SK-N-SH (cell line): Measurements from ENCODE around the gene NDUFB6.

Experiments used
- EP300 ChIP-seq, 2 experiments: IDR thresholded peaks; 2 replicates each; pipeline versions ENCODE4 v1.4.0 to v1.6.1; 2012; ENCODE audit warnings: borderline replicate concordance in 1 of 2, low read depth in 1 of 2, low read length in 1 of 2
- EZH2phosphoT487 ChIP-seq: fragments of 200-600 bp; sonication (generic); IDR thresholded peaks from 2 replicates; pipeline ENCODE4 v1.6.1; 2017; ENCODE audit warnings: low read depth, mixed run types, mild to moderate bottlenecking, antibody characterized with exemption, moderate library complexity, borderline replicate concordance
- JUND ChIP-seq: IDR thresholded peaks from 2 replicates; pipeline ENCODE4 v1.4.0; 2012
- RCOR1 ChIP-seq: fragments of 150-350 bp; IDR thresholded peaks from 2 replicates; pipeline ENCODE4 v1.6.1; 2017; ENCODE audit warnings: antibody characterized with exemption, low read length
- RXRA ChIP-seq: IDR thresholded peaks from 2 replicates; pipeline ENCODE4 v1.4.0; 2012; ENCODE audit warnings: low read depth, mild to moderate bottlenecking, borderline replicate concordance
- TAF1 ChIP-seq: IDR thresholded peaks from 2 replicates; pipeline ENCODE4 v1.6.1; 2012; ENCODE audit warnings: low read depth, mild to moderate bottlenecking, low read length, moderate library complexity, borderline replicate concordance
- TCF12 ChIP-seq: IDR thresholded peaks from 2 replicates; pipeline ENCODE4 v1.4.0; 2012
- TF ChIP-seq, protein P1 (sequence below): fragments of 200-600 bp; sonication (generic); IDR thresholded peaks from 2 replicates; pipeline ENCODE4 v1.6.1; 2017; ENCODE audit warnings: antibody characterized with exemption, mild to moderate bottlenecking, moderate library complexity
- TF ChIP-seq, protein P2 (sequence below): IDR thresholded peaks from 2 replicates; pipeline ENCODE4; 2012
- TF ChIP-seq, protein P3 (sequence below): fragments of 150-350 bp; IDR thresholded peaks from 2 replicates; pipeline ENCODE4 v1.6.1; 2016; ENCODE audit warnings: mild to moderate bottlenecking, low read depth, low read length

DNA sequence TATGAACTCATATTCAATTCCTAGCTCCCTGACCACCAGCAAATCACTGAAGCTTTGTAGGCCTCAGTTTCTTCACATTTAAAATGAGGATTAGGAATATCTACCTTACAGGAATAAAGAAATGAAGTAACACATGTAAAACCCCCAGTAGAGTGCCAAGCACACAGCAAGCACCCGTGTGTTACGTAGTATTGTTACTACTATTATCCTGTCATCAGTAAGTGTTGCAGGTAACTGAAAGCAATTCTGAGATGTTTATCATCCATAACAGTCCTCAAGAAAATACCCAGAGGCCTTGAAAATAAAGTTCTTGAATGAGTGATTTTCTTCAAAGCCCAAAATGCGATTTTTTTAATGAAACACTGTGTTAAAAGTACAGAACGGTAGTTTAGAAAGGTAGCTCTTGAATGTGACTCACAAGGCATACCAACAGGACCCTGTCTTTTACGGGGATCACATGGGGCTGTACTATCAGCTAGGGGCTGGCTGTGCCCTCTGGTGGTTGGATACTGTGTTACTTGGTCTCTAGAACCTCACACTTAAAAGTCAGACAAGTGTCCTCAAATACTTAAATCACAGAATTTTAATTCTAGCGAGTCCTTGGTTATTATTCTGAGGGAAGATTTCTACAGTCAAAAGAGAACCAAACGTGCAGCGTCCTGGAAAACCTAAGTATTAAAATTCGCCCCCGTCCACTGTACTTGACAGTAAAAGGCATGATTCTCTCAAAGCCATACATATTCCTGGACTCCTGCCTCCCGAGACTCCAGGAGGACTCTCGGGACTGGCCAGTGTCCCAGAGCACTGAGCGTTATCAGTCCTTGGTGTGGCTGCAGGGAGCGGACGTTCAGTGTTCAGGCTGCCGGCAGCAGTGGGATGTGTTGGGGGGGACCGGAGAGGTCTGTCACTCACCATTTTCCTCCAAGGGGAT lies 725 bp downstream of the NDUFB6 start:
- TF ChIP-seq, protein P1, sequence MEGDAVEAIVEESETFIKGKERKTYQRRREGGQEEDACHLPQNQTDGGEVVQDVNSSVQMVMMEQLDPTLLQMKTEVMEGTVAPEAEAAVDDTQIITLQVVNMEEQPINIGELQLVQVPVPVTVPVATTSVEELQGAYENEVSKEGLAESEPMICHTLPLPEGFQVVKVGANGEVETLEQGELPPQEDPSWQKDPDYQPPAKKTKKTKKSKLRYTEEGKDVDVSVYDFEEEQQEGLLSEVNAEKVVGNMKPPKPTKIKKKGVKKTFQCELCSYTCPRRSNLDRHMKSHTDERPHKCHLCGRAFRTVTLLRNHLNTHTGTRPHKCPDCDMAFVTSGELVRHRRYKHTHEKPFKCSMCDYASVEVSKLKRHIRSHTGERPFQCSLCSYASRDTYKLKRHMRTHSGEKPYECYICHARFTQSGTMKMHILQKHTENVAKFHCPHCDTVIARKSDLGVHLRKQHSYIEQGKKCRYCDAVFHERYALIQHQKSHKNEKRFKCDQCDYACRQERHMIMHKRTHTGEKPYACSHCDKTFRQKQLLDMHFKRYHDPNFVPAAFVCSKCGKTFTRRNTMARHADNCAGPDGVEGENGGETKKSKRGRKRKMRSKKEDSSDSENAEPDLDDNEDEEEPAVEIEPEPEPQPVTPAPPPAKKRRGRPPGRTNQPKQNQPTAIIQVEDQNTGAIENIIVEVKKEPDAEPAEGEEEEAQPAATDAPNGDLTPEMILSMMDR = peak; percentile 79
- no peak for TF ChIP-seq RXRA
- TF ChIP-seq RCOR1 = no peak
- TF ChIP-seq TAF1 = 0 out of 2 replicates have a peak, but pooled peaks have one; percentile 26
- TF ChIP-seq TCF12 = no peak
- TF ChIP-seq, protein P2, sequence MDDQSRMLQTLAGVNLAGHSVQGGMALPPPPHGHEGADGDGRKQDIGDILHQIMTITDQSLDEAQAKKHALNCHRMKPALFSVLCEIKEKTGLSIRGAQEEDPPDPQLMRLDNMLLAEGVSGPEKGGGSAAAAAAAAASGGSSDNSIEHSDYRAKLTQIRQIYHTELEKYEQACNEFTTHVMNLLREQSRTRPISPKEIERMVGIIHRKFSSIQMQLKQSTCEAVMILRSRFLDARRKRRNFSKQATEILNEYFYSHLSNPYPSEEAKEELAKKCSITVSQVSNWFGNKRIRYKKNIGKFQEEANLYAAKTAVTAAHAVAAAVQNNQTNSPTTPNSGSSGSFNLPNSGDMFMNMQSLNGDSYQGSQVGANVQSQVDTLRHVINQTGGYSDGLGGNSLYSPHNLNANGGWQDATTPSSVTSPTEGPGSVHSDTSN = no peak
- no peak for TF ChIP-seq JUND
- no peak for TF ChIP-seq EZH2phosphoT487
- TF ChIP-seq EP300 (IDR thresholded peaks at IDR 0.05; ENCODE audit: borderline replicate concordance in 1 of 2, low read depth in 1 of 2, low read length in 1 of 2) = no peak
- TF ChIP-seq, protein P3, sequence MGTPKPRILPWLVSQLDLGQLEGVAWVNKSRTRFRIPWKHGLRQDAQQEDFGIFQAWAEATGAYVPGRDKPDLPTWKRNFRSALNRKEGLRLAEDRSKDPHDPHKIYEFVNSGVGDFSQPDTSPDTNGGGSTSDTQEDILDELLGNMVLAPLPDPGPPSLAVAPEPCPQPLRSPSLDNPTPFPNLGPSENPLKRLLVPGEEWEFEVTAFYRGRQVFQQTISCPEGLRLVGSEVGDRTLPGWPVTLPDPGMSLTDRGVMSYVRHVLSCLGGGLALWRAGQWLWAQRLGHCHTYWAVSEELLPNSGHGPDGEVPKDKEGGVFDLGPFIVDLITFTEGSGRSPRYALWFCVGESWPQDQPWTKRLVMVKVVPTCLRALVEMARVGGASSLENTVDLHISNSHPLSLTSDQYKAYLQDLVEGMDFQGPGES = no peak
